ENCODE data around the gene HOXD13. TPM values are rescaled to one million over a fixed set of nuclear protein-coding genes. Genes with fewer than 3 reads are reported as not detected.

Gene HOXD13
- total RNA-seq, 1 donor from 2014 or later: not detected

DNA sequence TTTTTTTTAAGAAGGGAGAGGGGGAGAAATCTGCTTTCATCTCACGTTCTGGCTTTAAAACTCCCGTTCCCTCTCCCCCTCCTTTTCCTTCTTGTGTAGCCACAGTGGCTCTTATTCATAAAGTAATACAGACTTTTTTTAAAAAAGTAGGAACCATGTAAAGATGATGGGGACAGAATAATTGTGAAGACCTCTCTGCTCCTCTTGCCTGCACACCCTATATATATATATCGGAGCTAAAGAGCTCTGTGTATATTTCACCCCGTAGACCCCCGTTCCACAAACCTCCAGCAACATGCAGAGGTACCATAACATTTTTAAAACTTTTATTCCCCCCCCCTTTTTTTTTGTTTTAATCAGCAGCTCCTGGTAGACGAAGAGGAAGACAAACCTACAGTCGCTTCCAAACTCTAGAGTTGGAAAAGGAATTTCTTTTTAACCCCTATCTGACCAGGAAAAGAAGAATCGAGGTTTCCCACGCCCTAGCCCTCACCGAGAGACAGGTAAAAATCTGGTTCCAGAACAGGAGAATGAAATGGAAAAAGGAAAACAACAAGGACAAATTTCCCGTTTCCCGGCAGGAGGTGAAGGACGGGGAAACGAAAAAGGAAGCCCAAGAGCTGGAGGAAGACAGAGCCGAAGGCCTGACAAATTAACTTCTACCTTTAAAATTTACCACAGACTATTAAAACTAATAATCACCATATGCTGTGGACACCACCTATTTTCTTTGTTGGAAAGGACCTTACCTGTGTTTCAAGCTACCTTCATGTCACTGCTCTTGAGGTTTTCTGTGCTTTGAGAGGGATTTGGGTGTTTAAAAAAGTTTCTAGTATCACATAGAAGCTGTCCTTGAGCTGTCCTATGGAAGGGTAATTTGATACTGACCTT is 38.7 kb downstream of the HOXD13 start:
- no peak for DNase-seq (ENCODE audit: low read depth)

DNA sequence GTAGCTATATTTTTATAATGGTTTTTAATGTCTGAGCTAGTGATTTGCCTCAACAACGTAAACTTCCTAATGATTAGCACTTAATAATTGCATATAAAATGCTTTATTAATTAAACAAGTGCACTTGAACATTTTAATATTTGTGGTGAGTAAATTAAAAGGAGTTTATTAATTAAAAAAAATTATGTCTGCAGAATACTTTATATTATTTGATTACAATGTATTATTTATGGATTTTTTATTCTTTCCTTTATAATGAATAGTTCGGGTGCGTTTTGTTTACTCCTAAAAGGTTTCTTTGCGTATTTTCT is 39.3 kb downstream of the HOXD13 start:
- no peak for DNase-seq (ENCODE audit: low read depth)

DNA sequence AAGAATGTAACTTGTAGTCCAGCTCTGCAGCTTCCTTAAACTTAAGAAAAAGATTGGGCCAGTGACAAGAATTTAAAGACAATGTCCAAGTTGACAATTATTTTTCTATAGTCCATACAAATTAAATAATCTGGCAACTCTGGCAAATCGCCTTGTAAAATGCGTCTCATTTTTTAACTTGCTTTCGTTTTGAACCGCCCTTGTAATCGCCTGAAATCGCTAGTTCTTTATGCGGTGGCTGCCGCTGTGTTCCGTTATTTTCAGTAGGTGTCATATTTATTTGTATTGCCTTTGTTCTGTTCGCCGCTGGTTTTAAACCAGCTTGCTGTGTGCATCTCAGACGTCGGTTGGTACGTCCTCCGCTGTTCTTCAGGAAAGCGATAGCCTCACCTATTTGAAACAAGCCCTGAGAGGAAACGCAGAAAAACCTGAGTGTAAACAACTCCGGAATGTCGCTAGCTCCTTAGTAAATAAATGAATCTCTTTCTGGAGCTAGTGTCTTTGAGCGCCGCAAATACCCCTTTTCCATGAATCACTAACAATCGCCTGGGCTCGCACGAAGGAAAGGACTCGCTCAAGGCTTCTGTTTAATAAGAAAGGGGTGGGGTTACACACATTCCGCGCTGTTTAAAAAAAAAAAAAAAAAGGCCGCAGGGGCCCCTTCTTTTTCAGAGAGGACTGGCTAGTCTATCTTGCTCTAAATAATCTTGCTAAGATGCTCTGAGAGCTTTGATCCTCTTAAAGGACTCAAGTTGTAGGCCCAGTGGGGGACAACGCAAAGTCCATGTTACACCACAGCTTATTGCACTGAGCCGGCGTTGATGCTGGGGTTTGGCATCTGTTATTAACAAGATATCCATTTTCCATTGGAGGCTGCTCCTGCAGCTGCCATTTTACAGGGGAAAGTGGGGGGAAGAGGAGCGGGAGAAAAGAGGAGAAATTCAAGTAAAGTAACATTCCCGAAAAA is 40.0 kb downstream of the HOXD13 start:
- no peak for DNase-seq (ENCODE audit: low read depth)

DNA sequence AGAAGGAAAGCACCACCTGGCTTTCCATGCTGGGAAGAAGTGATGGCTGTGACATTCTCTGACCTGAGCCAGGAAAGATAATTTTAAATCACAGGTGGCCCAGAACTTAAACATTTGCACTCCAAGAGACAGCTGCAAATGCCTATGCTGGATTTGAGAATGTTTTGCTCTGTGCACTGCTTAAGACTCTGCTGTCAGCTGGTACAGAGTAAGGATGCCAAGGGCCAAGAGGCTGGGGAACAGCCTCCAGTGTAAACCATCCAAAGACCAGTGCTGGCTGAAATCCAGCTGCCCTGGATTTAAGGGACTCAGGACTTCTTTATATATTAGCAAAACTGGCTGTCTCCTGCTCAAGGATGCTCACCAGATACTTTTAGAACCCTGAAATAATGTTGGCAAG is 40.9 kb downstream of the HOXD13 start:
- no peak for DNase-seq (ENCODE audit: low read depth)

DNA sequence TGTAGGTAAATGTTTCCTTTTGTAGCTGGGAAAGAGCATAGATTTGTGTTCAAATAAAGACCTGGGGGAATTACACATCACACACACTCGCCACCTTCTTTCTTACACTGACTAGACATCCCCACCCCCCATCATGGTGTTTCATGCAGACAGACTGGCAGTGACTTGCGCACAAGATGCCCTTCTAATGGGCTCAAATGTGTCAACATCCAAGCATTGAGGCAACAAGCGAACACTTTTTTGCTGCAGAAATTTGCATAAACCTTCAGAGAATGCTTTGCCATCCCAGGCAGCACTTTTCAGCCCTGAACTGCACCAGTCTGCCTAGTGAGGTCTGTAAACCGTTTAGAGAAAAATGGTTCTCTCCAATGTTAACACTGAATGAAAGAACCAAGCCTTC is 41.5 kb downstream of the HOXD13 start:
- no peak for DNase-seq (ENCODE audit: low read depth)

DNA sequence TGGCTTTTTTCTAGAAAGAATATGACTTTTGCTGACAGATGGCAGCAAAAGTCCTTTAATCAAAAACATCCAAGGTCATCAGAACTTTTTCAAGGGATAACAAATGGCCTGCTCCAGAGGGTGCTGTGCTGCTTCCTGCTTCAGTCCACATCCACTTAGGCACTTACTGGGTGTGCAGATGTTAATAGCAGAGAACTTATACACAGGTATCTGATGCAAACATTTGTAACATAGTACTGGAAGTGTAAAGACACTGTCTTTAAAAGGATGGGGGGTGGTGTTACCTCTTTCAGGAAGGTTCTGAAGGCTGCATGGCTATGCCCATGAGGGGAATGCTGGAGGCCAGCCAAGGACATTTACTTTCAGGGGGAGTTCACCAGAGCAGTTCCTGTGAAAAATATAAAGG is 42.5 kb downstream of the HOXD13 start:
- DNase-seq (ENCODE audit: low read depth): no peak

DNA sequence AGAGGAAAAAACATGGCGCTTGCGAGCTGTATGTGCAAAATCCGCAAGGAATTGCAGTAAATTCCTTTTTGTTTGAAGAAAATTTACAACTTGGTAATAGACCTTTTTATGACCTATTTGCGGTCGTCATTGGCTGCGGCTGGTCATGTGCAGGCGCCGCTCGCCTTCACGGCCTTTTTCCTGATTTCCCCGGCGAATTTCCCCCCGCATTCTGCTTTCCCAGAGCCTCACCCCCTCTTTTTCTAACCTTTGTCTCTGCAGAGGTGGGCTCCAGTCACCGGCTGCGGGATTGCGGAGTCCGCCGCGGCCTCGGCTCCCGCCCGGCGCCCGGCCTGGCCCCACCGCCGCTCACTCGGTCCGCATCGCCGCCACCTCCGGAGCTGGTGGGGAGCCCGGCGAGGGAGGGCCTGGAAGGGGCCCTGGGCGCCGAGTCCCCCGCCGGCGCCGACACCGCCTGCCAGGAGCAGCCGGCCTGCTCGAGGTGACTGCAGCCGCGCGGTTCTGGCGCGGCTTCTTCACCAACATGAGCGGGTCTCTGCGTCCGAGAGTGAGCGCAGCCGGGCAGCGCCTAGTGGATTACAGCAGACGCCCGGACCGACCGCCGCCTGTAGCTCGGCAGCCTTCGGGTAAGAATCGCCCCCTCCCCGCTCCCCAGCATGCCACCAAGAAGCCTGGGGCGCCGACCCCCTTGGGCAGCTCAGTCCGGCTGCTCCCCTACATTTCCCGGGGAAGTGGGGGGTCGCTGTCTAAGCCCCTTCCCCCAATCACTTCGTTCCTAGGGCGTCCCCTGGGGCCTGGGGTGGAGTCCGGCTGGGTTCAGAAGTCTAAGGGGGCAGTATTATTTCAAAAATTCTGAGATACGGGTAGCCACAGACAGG is 44.1 kb downstream of the HOXD13 start:
- peak; percentile 27 for DNase-seq (ENCODE audit: low read depth)

DNA sequence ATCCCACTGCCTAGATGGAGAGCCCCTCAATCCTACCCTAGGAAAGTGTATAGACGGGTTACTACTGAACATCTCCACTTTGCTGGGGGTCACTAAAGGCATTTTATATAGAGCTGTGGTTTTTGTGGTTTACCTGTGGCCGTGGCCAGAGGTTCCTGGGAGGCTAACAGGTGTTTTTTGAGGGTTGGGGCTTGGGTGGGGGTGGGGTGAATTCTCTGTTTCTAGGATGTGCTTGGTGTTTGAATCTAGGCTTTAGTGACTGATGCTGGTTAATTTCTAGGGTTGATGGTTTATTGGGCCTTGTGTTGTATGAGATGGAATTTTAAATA is 44.7 kb downstream of the HOXD13 start:
- DNase-seq (ENCODE audit: low read depth): no peak

DNA sequence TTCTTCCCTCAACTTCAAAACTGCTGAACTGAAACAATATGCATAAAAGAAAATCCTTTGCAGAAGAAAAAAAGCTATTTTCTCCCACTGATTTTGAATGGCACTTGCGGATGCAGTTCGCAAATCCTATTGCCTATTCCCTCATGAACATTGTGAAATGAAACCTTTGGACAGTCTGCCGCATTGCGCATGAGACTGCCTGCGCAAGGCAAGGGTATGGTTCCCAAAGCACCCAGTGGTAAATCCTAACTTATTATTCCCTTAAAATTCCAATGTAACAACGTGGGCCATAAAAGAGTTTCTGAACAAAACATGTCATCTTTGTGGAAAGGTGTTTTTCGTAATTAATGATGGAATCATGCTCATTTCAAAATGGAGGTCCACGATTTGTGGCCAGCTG is 45.4 kb downstream of the HOXD13 start:
- no peak for DNase-seq (ENCODE audit: low read depth)

DNA sequence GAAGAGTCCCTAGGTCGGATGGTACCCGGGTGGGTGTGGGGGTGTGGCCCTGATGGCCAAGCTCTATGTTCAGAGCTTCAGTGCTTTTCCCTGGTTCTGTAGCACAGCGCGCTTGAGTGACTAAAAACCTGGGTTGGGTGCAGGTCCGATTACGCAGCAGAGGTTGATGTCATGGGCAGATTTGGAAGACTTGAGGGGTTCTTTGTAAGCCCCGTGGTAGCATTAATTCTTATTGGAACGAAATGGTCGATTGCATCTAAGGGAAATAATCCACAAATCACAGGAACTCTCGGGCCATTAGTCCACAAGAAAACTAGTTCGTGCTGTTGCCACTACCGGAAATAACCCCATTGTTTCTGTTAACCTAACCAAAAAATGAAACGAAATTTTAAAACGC is 46.0 kb downstream of the HOXD13 start:
- DNase-seq (ENCODE audit: low read depth): no peak

DNA sequence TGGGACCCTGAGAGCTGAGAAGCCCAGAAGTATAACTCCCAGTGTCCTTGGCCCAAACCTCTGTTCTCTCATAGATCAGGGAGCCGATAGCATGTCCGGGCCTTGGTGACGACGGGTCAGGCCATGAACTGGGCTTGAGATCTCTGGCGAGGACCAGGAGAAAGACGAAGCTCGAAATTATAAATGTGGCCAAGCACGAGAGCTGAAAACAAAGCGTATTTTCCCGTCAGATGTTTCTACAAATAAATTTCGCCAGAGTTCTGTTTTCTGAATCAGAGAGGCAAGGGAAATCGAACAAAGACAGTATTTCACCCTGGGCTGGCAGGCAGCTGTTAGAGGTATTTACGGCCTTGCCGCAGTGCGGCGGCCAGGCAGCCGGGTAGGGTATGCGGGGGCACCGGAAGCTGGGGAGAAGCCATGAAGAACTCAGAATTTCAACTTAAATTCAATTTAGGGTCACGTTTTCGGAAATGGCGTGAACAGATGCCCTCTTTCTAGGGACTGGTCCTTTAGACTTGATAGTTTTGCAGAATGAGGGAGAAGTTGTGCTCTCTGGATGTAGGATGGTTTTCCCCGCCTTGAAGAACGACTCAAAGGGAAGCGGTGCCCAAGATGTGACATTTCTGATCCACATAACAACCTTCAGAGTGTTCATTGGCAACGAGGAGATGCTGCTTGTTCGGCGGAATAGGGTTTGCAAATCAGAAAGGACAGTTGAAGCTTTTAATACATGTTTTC is 46.6 kb downstream of the HOXD13 start:
- no peak for DNase-seq (ENCODE audit: low read depth)

DNA sequence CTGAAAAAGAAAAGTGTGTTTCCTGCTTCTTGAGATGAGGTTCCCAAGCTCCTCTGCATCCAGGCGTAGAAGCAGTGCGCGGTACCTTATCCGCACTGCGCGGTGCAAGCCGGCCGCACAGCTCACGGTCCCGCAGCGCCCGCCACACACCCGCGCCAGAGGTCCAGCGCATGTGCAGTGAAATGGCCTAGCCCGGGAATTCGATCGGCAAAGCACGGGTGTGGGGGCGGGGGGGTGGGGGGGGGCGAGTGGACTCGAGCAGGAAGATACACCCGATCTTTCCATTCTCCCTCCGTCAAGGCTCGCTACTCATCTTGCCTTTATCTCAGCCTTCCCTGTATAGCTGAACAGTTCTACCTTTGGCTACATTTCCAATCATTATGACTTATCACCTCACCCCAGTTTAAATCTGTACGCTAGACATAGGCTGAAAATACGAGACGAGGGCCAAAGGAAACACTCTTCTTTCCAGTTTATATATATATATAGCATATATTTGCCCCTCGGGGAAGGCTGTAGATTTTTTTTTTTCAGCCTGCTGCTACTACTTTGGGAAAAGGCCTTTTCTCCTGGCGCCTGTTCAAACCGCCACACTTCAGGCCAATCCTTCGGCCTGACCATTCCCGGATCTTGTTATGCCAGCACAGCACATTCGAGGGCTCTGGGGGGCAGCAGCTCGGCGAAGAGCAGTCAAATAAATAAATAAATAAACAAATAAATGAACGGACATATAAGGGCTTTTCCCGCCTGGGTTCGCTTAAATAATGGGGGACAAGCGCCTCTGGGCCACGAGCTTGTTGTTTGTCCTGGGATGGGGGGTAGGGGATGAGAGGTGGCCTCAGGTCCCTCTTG is 47.4 kb downstream of the HOXD13 start:
- no peak for DNase-seq (ENCODE audit: low read depth)

DNA sequence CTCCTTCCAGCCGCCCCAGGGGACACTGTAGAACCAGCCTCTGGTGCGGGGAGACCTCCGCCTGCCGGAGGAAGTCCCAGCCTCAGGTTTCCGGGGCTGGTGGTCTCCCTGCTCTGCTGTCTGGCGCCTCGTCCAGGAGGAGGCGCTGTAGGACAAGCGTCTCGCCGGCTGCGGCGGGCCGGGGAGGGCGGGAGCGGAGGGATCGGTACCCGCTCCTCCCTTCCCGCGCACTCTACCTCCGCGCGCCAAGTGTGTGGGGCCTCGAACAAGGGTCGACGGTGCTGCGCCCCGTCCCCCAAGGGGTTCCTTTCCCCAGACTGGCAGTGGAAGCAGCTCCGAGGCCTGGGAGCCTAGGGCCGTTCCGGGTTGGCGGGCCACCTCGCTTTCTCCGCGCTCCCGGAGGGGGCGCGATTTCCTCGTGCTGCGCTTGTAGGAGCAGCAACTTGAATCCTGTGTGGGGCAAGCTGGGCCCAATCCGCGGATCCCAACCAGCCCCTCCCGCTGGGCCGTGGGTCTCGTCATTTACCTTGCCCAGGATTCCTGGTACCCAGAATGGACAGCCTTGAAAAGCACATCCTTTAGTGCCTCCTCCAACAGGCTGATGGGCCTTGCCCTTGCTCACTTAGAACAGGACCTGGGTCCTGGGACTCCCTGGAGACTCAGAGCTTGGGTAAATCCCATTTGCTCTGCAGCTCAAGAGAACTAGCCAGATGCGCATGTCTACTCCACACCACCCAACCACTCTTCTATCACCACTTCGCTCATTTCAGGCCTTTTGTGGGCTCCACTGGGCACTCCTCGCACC is 48.2 kb downstream of the HOXD13 start:
- DNase-seq (ENCODE audit: low read depth): peak; percentile 75

DNA sequence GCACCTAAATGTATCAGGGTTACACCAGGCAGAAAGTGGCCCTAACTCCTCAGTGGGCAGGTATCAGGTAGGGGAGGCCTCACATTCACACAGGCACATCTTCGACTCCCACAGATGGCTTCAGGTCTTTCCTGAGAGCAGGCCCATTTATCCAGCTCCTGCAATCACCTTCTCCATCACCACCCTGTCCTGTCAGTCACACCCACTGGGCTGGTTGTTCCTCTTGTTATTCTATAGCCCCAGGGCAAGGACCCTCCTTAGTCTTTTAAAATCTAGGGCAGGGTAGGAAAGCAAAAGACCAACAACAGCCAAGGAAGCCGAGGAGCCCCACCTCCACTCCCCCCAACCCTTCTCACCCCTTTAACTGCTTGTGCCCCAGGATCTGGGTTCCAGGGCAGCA is 49.8 kb downstream of the HOXD13 start:
- DNase-seq (ENCODE audit: low read depth): no peak

Other genes starting within 250 kb of the HOXD13 start
- 34.4 and 51.5 TPM in 2 replicates for gene LNPK, start 90.5 kb upstream of the HOXD13 start, total RNA-seq
- not detected in 2 replicates for gene EVX2, start 8.8 kb upstream of the HOXD13 start, total RNA-seq
- not detected in 2 replicates for gene HOXD12, start 7.1 kb downstream of the HOXD13 start, total RNA-seq
- not detected in 2 replicates for gene HOXD11, start 14.6 kb downstream of the HOXD13 start, total RNA-seq
- not detected in 2 replicates for gene HOXD10, start 24.1 kb downstream of the HOXD13 start, total RNA-seq
- gene HOXD9, start 30.0 kb downstream of the HOXD13 start, total RNA-seq: 0.16 and 0.29 TPM in 2 replicates
- 0.88 and 2.2 TPM in 2 replicates for gene HOXD8, start 37.0 kb downstream of the HOXD13 start, total RNA-seq
- gene HOXD4, start 58.8 kb downstream of the HOXD13 start, total RNA-seq: not detected in 2 replicates
- gene HOXD3, start 64.6 kb downstream of the HOXD13 start, total RNA-seq: not detected in 2 replicates
- not detected in 2 replicates for gene HOXD1, start 95.9 kb downstream of the HOXD13 start, total RNA-seq
- gene MTX2, start 176.7 kb downstream of the HOXD13 start, total RNA-seq: 50.1 and 52.2 TPM in 2 replicates

All from myocyte (in vitro differentiated cells).